Middle frontal gyrus (tissue), 1 donor: ENCODE measurements around the gene LIN54.
"Not testable (repeated sequence)": the region's sequence is repeated elsewhere in the genome, so short reads cannot be mapped to it uniquely, and the experiment has no call there.

Experiments used
- DNase-seq: peaks from one replicate; pipeline ENCODE4 v3.0.0-alpha.2; 2015; ENCODE audit warnings: low spot score; ENCODE audit errors: extremely low spot score

The LIN54 gene

GRCh38 chr4:83012200-83012686 lies 1.6 kb upstream of the LIN54 start:
- no peak for DNase-seq

GRCh38 chr4:83011689-83012199 lies 1.1 kb upstream of the LIN54 start:
- no peak for DNase-seq

DNA sequence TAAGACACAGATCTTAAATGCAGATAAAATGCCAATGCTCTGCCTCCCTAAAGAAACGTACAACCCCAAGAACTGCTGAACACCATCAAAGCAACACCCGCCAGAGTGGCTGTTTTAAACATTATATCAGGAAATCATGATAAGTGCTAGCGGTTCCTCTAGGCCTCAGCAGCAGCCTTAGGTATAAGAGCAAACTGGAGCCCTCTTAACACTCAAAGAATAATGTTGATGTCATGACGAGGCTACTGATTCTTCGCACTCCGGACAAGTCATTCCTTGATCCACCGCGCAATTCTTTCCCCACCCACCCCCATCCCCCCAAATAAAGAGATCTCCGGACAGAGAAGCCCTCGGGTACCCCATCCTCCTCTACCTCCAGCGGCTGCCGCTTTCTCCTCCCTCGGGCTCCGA lies 507 bp downstream of the LIN54 start:
- no peak for DNase-seq

DNA sequence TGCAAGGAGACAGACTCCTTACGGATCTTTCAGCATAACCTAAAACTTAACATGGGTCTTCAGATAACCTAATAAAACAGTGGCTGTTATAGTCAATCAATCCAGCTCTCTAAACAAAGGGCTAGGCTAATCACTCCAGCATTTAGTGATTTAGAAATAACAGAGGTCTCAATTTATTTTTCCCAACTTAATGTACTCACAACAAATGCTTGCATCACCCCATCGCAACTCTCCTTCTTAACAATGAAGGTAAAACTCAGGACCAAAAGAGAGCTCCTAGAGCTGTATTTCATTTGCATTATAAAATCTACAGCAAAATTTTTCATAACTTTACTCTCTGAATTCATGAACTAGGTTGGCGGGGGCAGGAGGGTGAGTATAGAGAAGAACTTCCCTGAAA lies 1.1 kb downstream of the LIN54 start:
- no peak for DNase-seq

DNA sequence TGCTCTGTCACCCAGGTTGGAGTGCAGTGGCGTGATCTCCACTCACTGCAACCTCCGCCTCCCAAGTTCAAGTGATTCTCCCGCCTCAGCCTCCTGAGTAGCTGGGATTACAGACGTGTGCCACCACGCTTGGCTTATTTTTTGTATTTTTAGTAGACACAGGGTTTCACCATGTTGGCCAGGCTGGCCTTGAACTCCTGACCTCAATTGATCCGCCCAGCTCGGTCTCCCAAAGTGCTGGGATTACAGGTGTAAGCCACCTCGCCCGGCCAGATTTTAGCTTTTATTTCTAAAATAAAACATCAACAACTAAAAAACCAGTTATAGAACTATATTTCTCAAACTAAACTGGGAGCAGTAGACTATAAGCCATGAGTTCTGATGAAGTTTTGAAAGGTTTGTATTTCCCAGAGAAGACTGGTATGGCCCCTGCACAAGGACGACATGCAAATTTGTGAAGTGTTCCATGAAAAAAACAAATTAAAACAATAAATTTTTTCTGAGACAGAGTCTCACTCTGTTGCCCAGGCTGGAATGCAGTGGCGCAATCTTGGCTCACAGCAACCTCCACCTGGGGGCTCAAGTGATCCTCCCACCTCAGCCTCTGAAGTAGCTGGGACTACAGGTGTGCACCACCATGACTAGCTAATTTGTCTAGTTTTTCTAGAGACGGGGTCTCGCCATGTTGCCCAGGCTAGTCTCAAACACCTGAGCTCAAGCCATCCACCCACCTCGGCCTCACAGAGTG lies 7.4 kb downstream of the LIN54 start:
- DNase-seq, result not testable (repeated sequence)

DNA sequence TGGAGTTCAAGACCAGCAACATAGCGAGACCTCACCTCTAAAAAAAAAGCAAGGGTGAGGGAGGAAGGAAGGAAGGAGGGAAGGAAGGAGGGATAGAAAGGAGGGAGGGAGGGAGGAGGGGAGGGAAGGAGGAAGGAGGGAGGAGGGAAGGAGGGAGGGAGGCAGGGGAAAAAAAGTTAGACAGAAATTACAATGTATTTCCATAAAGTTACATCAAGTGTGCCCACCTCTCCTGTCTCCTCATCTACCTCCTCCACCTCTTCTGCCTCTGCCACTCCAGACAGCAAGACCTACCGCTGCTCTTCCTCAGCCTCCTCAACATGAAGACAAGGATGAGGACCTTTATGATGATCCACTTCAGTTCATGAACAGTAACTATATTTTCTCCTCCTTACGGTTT lies 8.3 kb downstream of the LIN54 start:
- no peak for DNase-seq

- no peak for DNase-seq
These were observed 11.7 kb downstream of the LIN54 start for GRCh38 chr4:82998898-82999297.

GRCh38 chr4:82994834-82995233 lies 15.8 kb downstream of the LIN54 start:
- DNase-seq, result no peak

- DNase-seq, result no peak
These were observed 20.8 kb downstream of the LIN54 start for GRCh38 chr4:82989575-82990429.

DNA sequence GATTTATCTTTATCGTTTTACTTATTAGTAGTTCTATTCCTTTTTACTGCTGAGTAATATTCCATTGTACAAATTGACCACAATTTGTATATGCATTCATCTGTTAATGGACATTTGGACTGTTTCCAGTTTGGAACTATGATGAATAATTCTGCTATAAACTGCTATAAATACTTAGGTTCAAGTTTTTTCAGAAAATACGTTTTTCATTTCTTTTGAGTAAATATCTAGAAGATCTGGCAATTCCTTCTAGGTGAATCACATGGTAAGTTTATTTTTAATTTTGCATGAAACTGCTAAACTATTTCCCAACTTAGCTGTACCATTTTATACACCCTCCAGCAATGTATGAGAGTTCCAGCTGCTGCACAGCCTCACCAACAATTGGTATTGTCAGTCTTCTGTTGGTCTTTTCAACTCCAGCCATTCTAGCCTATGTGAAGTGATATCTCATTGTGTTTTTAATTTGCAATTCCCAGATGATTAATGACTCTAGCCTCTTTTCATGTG lies 22.2 kb downstream of the LIN54 start:
- DNase-seq, result no peak

DNA sequence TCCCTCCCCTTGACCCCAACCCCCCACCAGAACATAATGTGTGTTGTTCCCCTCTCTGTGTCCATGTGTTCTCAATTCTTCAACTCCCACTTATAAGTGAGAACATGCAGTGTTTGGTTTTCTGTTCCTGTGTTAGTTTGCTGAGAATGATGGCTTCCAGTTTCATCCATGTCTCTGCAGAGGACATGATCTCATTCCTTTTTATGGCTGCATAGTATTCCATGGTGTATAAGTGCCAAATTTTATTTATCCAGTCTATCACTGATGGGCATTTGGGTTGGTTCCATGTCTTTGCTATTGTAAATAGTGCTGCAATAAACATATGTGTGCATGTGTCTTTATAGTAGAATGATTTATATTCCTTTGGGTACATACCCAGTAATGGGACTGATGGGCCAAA lies 23.1 kb downstream of the LIN54 start:
- DNase-seq, result not testable (repeated sequence)

DNA sequence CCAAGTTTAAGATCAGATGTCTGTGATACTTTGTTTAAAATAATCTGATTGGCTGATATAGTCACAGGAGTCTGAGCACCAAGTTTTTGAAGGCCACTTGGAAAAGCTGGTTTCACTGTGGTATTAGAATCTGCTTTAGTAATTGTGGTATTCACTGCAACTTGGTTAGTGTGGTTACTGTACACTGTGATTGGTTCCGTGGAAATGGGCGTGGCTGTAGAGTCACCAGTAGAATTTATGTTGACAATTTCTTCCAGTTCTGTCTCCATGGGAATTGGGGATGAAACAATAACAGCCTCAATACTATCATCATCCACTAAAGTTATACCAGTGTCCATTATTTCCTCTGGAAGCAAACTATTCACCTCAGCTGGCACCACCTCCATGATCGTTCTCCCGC lies 26.2 kb downstream of the LIN54 start:
- no peak for DNase-seq

DNA sequence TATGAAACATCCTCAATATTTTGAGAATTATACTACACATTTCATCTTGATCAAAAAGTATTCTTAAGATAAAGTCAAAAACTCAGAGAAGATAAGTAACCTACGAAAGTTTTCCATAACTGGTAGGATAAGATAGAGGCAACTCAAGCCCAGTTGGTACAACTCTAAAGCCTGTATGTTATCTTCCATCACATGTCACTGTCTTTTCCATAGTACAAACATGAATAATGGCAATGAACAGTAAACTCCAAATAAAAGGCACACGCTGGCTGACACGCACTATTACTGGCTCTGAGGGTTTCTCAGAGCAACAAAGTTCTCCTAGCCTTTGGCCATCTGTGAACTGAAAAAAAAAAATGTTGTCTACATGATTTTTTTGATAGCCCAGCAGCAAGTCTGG lies 27.2 kb downstream of the LIN54 start:
- no peak for DNase-seq

DNA sequence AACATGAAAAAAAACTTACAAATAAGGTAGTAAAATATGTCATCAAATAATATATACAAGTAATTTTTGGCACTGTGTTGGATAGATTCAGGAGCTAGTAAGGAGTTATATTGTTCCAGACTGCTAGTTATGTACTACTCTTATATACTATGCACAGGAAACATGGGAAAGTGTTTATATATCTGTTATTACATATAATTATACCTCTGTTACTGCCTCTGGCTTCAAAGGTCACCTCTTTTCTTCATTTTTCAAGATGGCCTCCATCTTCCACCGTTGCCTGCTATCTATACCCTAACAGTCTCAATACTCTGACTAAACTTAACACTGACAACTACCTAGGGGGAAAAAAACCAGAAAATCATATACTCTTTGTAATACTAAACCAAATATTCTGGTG lies 29.5 kb downstream of the LIN54 start:
- DNase-seq, result no peak

DNA sequence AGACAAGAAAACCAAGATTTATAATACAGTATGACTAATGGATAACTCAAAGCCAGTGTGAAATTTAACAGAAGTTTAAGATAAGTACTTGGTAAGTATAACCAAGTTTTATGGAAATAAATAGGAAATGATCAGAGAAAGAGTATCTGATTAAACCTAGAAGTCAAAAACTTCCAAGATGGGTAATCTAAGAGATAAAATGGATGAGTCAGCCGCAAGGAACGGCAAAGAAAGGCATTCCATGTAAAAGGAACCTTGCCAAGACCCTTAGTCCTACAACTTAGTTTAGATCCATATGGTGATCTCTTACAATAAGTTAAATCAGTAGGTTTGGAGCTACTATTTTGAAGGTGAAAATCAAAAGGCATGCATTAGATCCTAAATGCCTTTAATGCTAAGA lies 34.8 kb downstream of the LIN54 start:
- no peak for DNase-seq

GRCh38 chr4:82969414-82969813 lies 41.2 kb downstream of the LIN54 start:
- no peak for DNase-seq

- no peak for DNase-seq
These were observed 41.7 kb downstream of the LIN54 start for GRCh38 chr4:82968972-82969371.

DNA sequence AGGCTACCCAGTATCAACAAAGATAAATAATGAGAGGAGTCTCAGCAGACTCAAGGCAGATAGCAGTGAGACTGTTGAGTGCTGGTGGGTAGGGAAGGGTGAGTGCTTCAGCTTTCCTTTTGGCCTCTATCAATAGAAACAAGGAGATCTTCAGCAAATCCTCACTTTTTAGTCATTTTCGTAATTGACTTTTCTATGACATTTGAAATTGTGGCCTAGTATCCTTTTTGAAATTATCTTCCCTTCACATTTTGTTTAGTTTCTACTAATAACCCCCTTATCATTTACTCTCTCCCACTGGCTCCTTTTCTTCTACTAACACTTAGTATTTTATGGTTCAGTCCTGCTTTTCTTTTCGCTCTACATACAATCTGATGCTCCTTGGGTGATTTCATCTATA lies 44.9 kb downstream of the LIN54 start:
- DNase-seq, result no peak

GRCh38 chr4:82957045-82957444 lies 53.6 kb downstream of the LIN54 start:
- no peak for DNase-seq

- DNase-seq, result no peak
These were observed 56.4 kb downstream of the LIN54 start for GRCh38 chr4:82954212-82954611.

DNA sequence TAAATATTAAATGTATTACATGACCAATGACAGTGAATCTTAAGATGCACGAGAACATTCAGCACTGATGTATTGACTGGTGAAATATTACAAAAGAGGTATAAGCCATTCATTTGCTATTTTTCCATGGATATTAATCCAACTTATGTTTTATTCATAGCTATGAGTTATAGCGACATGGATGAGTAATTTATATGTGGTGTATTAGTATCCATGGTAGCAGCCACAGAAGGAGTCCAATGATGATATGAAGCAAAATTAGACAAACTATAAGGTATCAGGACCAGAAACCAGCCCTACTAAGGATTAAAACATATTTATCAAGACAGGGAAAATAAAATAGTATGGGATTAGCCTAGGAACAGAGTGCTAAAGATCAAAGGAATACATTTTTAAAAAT lies 59.4 kb downstream of the LIN54 start:
- no peak for DNase-seq

GRCh38 chr4:82948647-82949204 lies 61.9 kb downstream of the LIN54 start:
- DNase-seq, result no peak
